Hypothalamus (tissue), 51 donors: Measurements from ENCODE around the gene CNTFR.

Experiments used
- DNase-seq, 51 donors: peaks; one replicate each; lab custom pipeline; 2025; lab: John Stamatoyannopoulos, UW

The CNTFR gene

GRCh38 chr9:34591917-34592866, 2.7 kb upstream of the CNTFR start:
- peak in 1 of 51 donors; percentile 16 for DNase-seq

GRCh38 chr9:34591248-34591916, 1.9 kb upstream of the CNTFR start:
- peak in 49 of 51 donors; percentile 35 to 92 (median 78) for DNase-seq

- peak in 4 of 51 donors; percentile 36 to 60 (median 52) for DNase-seq
Measured at GRCh38 chr9:34590381-34591247, 1.1 kb upstream of the CNTFR start.

GRCh38 chr9:34588671-34589635, 571 bp downstream of the CNTFR start:
- DNase-seq = peak in 19 of 51 donors; percentile 13 to 51 (median 30)

- no peak for DNase-seq
Measured at GRCh38 chr9:34587271-34587670, 2.3 kb downstream of the CNTFR start.

- no peak for DNase-seq
Measured at GRCh38 chr9:34585946-34586669, 3.4 kb downstream of the CNTFR start.

GRCh38 chr9:34584970-34585369, 4.6 kb downstream of the CNTFR start:
- no peak for DNase-seq

- DNase-seq = no peak
Measured at GRCh38 chr9:34582787-34583186, 6.7 kb downstream of the CNTFR start.

- DNase-seq = no peak
Measured at GRCh38 chr9:34581318-34581717, 8.2 kb downstream of the CNTFR start.

GRCh38 chr9:34580358-34580757, 9.2 kb downstream of the CNTFR start:
- peak in 14 of 51 donors; percentile 12 to 48 (median 27) for DNase-seq

- DNase-seq = peak in 1 of 51 donors; percentile 21
Measured at GRCh38 chr9:34579808-34580163, 9.7 kb downstream of the CNTFR start.

- DNase-seq = peak in 5 of 51 donors; percentile 18 to 23 (median 22)
Measured at GRCh38 chr9:34579104-34579807, 10.3 kb downstream of the CNTFR start.

GRCh38 chr9:34578241-34579103, 11.1 kb downstream of the CNTFR start:
- DNase-seq = peak in 13 of 51 donors; percentile 11 to 54 (median 33)

GRCh38 chr9:34577400-34578240, 11.9 kb downstream of the CNTFR start:
- DNase-seq = peak in 18 of 51 donors; percentile 12 to 54 (median 28)

- DNase-seq = no peak
Measured at GRCh38 chr9:34576597-34577399, 12.7 kb downstream of the CNTFR start.
